ENCODE measurements around the gene ATP10A.

The ATP10A gene

GRCh38 chr15:25742776-25743547, 120.2 kb downstream of the ATP10A start:
- in situ Hi-C loops (cut with HindIII; ENCODE audit: low sequenced_read_pairs): no loop called here

GRCh38 chr15:25742041-25742730, 120.9 kb downstream of the ATP10A start:
- in situ Hi-C loops (cut with HindIII; ENCODE audit: low sequenced_read_pairs): no loop called here

- in situ Hi-C loops (cut with HindIII; ENCODE audit: low sequenced_read_pairs): no loop called here
These were observed 121.9 kb downstream of the ATP10A start for GRCh38 chr15:25741256-25741580.

DNA sequence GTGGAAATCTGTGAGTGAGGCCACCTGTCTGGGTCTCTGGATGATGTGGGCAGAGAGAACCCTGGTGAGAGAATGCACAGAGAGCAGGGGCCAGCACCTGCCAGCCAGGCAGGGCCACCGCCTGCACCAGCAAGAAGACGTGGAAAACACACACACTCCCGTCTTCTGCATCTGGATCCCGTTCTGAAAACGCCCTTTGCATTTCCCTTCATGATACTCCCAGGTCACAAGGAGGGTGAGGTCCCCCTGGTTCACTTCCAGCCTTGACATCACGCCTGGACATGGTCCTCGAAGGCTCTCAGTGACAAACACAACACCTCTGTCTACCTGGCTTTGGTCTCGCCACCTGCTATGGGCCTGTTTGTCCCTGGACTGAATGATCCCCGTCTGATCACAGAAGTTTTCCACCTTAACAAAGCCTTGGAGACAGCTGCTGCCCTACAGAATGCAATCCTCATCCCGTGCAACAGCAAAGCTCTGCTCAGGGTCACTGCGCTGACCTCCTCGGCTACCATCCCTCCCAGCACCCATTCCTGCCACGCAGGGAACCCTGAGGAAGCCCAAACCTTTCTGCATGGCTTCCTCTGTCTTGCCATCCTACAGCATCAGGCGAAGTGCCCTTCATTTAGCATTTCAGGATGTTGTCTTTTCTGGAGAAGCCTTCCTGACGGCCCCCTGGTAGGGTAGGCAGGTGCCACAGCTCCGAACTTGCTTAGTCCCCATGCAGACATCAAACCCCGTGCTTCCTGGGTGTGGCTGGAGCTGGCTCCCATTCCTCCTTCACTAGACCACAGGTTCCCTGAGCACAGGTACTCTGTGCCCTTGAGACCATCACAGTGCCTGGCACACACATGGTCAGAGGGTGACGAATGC, 122.5 kb downstream of the ATP10A start:
- in situ Hi-C loops (cut with HindIII; ENCODE audit: low sequenced_read_pairs): no loop called here

DNA sequence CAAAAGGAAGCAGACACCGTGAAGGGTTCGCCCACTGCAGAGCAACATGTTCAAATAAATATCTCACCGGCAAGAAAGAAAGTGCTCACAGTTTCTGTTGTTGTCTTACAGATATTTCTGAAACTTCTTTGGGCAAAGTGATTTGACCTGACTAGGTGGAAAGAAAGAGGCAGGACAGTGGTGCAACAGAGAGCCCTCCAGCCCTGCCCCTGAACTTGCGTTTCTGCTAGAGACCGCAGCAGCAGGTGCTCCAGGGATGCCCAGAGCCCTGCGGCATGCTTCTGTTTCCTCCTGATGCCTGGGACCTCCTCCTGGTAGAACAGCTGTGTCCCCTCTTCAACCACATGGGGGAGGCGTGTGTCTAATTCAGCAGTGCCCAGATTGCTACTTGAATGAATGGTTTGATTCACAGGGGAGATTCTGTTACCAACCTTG, 123.4 kb downstream of the ATP10A start:
- in situ Hi-C loops (cut with HindIII; ENCODE audit: low sequenced_read_pairs): no loop called here

- in situ Hi-C loops (cut with HindIII; ENCODE audit: low sequenced_read_pairs): no loop called here
These were observed 124.8 kb downstream of the ATP10A start for GRCh38 chr15:25738171-25738965.

GRCh38 chr15:25737218-25737643, 125.9 kb downstream of the ATP10A start:
- in situ Hi-C loops (cut with HindIII; ENCODE audit: low sequenced_read_pairs): no loop called here

DNA sequence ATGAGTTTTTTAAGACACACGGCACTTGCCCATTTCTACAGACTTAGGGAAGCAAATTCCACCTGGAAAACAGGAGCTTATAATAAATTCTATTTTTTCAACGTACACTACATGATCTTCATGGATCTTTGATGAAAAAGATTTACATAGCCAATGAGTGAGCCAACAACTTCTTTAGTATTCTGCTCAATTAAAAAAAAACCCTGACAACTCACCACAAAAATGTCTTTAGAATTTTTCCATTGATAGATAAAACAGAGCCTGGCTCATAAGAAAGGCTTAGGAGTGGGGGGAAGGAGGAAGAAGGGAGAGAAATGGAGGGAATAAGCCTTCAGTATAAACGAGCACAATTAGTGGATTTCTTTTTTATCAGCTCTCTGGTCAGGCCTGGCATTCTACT, 126.7 kb downstream of the ATP10A start:
- in situ Hi-C loops (cut with HindIII; ENCODE audit: low sequenced_read_pairs): no loop called here

DNA sequence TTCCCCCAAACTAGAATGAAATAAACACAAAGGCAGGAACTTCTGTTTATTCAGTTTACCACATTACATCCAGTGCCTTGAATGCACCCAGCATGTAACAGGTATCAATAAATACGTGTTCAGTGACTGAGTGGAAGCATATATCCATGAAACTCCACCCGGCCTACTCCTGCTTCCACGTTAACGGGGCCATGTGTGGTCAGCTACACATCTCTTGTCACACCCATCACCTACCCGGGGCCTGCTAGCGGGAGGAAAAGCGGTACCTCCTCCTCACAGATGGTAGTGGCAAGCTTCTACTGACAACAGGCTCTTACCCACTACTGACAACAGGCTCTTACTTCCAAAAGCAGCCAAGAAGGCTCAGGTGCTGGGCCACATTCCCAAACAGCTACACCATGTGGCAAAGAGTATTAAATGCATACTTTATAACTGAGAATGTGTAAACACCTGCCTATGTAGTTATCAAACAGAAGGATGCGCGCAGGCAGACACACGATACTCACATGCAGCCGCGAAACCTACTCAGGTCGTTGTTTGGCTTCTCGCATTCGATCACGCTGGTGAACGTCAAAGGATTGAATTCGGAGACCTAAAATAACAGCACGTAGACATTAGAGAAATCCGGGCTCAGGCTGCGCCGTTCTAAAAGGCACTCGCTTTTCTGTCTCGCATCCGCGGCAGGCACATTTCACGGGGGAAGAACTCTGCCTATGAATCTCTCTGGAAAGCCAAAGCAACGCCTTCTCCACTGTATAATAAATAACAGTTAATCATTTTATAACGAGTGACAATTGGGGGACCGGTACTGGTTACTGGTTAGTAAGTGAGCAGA, 127.4 kb downstream of the ATP10A start:
- in situ Hi-C loops (cut with HindIII; ENCODE audit: low sequenced_read_pairs): no loop called here

DNA sequence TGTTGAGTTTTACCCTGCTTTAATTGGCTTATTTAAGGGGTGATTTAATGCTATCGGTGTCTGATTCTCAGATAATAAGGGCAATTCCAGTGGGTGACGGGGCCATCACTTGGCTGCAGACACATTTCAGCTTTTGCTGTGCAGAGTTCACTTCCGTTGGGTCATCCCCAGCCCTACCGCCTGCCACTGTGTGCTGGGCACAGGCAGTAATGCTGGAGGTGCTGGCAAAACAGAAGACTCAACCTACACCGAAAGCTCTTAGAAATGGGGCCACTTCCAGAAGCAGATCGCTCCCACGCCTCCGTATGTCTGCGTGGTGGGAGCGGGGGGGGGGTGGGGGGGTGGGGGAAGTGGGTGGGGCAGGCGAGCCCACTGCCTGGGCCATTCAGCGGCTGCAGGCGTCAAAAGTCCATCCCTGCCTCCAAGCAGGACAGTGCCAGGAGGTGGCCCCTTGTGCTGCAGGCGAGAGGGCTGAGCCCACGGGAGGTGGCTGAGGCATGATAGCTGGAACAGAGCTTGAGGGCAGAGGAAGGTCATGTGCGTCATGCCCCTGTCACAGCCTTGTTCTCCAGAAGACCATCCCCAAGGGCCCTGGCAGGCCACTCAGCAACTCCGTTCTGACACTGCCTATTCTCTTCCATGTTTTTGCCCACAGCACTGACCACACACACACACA, 128.3 kb downstream of the ATP10A start:
- in situ Hi-C loops (cut with HindIII; ENCODE audit: low sequenced_read_pairs): no loop called here

- in situ Hi-C loops (cut with HindIII; ENCODE audit: low sequenced_read_pairs): no loop called here
These were observed 129.1 kb downstream of the ATP10A start for GRCh38 chr15:25733856-25734679.

GRCh38 chr15:25733036-25733855, 129.9 kb downstream of the ATP10A start:
- in situ Hi-C loops (cut with HindIII; ENCODE audit: low sequenced_read_pairs): no loop called here

DNA sequence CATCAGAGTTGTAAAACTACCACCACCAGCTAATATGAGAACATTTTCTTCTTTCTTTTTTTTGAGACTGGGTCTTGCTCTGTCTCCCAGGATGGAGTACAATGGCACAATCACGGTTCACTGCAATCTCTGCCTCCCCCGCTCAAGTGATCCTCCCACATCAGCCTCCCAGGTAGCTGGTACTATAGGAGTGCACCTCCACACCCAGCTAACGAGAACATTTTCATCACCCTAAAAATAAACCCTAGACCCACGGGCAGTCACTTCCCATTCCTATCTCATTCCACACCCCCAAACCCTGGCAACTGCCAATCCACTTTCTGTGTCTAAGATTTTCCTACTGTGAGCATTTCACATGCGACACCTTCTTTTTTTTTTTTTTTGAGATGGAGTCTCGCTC, 130.9 kb downstream of the ATP10A start:
- in situ Hi-C loops (cut with HindIII; ENCODE audit: low sequenced_read_pairs): no loop called here

GRCh38 chr15:25731411-25731810, 131.7 kb downstream of the ATP10A start:
- in situ Hi-C loops (cut with HindIII; ENCODE audit: low sequenced_read_pairs): no loop called here

DNA sequence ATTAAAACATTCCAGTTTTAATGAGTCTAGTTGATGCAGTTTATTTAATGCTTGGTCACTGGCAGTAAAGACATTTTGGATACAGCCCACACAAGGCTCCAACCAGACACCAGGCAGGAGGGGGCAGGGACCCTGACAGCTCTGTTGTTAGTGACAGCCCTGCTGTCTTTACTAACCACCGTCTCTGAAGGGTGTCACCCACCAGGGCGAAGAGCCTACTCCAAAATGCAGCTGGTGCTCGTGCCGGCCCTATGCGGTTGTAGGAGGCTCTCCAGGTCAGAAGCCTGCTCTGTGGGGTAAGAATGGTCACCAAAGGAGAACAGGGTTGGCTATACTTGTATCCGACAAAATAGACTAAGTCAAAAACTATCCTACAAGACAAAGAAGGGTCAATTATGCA, 132.2 kb downstream of the ATP10A start:
- in situ Hi-C loops (cut with HindIII; ENCODE audit: low sequenced_read_pairs): no loop called here

GRCh38 chr15:25728816-25729215, 134.3 kb downstream of the ATP10A start:
- in situ Hi-C loops (cut with HindIII; ENCODE audit: low sequenced_read_pairs): no loop called here

- in situ Hi-C loops (cut with HindIII; ENCODE audit: low sequenced_read_pairs): no loop called here
These were observed 135.1 kb downstream of the ATP10A start for GRCh38 chr15:25727867-25728600.
